ENCODE measurements around the gene BCKDHA. TPM values are rescaled to one million over a fixed set of nuclear protein-coding genes. Genes with fewer than 3 reads are reported as not detected.

The BCKDHA gene
- total RNA-seq, 1 donor from 2014 or later = 25.7 TPM

DNA sequence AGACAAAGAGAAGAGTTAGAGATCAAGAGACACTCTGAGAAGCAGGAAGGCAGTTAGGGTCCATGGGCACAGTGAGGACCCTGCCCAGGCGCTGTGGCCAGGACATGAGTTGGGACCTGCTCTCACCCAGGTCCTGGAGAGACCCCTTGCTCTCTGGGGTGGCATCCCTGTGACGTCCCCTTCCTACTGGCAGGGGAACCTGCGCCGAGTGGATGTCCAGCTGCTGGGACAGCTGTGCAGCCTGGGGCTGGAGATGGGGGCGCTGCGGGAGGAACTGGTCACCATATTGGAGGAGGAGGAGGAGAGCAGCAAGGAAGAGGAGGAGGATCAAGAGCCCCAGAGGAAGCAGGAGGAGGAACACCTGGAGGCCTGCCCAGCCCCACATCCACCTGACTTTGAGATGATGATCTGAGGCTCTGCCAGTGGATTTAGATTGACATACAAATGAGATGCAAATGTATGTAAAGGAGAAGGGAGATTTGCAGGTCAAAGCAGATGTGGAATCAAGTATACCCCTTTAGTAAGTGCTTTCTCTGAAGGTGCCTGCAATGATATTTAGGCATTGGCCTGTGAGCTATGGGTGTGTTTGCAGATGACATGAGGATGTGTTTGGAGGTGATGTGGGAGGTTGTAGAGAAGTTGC, 46.3 kb downstream of the BCKDHA start:
- H4K20me1 ChIP-seq (ENCODE audit: low read depth) = no peaks in the 10 kb centered on the region
- Mint-ChIP-seq H3K27me3 (ENCODE audit: insufficient read depth, low read depth) (peaks cover 15% of the 10 kb centered on the region), H3K4me1 (peaks cover 3% of the 10 kb centered on the region), H3K4me3 (no peak overlapping the region), H3K36me3 (no peaks in the 10 kb centered on the region), H3K27ac (no peak overlapping the region), H3K9me3 (peaks cover 4% of the 10 kb centered on the region)
- H3K9me3 ChIP-seq (ENCODE audit: low read depth) = no peaks in the 10 kb centered on the region
- H3K4me1 ChIP-seq = peaks cover 1% of the 10 kb centered on the region
- no peak overlapping the region for H3K9ac ChIP-seq
- no peaks in the 10 kb centered on the region for H3K36me3 ChIP-seq
- H3K27ac ChIP-seq = no peak overlapping the region
- H3K79me2 ChIP-seq (ENCODE audit: low read depth) = peaks cover 4% of the 10 kb centered on the region
- H3K4me3 ChIP-seq = no peak overlapping the region
- DNase-seq (ENCODE audit: low spot score) = no peak
- H3F3A ChIP-seq (ENCODE audit: low read depth) = no peaks in the 10 kb centered on the region
- TF ChIP-seq, protein P1, sequence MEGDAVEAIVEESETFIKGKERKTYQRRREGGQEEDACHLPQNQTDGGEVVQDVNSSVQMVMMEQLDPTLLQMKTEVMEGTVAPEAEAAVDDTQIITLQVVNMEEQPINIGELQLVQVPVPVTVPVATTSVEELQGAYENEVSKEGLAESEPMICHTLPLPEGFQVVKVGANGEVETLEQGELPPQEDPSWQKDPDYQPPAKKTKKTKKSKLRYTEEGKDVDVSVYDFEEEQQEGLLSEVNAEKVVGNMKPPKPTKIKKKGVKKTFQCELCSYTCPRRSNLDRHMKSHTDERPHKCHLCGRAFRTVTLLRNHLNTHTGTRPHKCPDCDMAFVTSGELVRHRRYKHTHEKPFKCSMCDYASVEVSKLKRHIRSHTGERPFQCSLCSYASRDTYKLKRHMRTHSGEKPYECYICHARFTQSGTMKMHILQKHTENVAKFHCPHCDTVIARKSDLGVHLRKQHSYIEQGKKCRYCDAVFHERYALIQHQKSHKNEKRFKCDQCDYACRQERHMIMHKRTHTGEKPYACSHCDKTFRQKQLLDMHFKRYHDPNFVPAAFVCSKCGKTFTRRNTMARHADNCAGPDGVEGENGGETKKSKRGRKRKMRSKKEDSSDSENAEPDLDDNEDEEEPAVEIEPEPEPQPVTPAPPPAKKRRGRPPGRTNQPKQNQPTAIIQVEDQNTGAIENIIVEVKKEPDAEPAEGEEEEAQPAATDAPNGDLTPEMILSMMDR (IDR thresholded peaks at IDR 0.05) = no peak
- TF ChIP-seq EZH2 (IDR thresholded peaks at IDR 0.05) = no peak
- no peak for TF ChIP-seq EZH2phosphoT487 (IDR thresholded peaks at IDR 0.05)
- H2AFZ ChIP-seq (replicated peaks) = no peak overlapping the region
- peaks cover 24% of the 10 kb centered on the region for H3K27me3 ChIP-seq
- H3K4me2 ChIP-seq = no peak overlapping the region

DNA sequence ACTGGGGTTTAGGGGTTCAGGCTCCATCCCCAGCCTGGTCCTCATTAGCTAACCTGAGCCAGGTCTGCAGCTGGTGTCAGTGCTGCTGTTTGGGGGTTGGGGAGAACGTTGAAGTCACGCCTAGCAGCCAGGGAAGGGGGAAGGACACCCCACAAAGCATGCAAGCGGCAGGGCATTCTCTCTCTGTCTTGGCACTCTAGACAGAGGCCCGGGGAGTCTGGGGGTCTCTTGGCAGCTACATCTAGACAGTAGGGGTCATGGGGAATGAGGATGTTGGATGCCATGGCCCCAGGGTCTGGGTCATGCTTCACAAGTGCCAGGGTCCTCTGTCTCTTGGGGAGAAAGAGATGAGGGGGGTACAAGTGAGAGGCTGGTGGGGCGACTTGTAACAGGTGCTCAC, 48.0 kb downstream of the BCKDHA start:
- Mint-ChIP-seq H3K4me1 (peaks cover 5% of the 10 kb centered on the region), H3K4me3 (no peak overlapping the region), H3K27me3 (ENCODE audit: insufficient read depth, low read depth) (peaks cover 21% of the 10 kb centered on the region), H3K27ac (no peak overlapping the region), H3K9me3 (peaks cover 4% of the 10 kb centered on the region), H3K36me3 (no peaks in the 10 kb centered on the region)
- Histone ChIP-seq H3K79me2 (ENCODE audit: low read depth) (no peaks in the 10 kb centered on the region), H3F3A (ENCODE audit: low read depth) (no peaks in the 10 kb centered on the region), H2AFZ (replicated peaks) (no peak overlapping the region), H3K27ac (no peak overlapping the region), H3K4me3 (no peak overlapping the region), H3K4me2 (no peak overlapping the region), H3K9ac (no peak overlapping the region), H3K36me3 (no peaks in the 10 kb centered on the region), H3K9me3 (ENCODE audit: low read depth) (no peaks in the 10 kb centered on the region), H3K27me3 (peaks cover 27% of the 10 kb centered on the region), H3K4me1 (no peaks in the 10 kb centered on the region), H4K20me1 (ENCODE audit: low read depth) (no peaks in the 10 kb centered on the region)
- DNase-seq (ENCODE audit: low spot score) = no peak
- TF ChIP-seq, protein P1 (IDR thresholded peaks at IDR 0.05) = no peak
- no peak for TF ChIP-seq EZH2 (IDR thresholded peaks at IDR 0.05)
- TF ChIP-seq EZH2phosphoT487 (IDR thresholded peaks at IDR 0.05) = no peak

DNA sequence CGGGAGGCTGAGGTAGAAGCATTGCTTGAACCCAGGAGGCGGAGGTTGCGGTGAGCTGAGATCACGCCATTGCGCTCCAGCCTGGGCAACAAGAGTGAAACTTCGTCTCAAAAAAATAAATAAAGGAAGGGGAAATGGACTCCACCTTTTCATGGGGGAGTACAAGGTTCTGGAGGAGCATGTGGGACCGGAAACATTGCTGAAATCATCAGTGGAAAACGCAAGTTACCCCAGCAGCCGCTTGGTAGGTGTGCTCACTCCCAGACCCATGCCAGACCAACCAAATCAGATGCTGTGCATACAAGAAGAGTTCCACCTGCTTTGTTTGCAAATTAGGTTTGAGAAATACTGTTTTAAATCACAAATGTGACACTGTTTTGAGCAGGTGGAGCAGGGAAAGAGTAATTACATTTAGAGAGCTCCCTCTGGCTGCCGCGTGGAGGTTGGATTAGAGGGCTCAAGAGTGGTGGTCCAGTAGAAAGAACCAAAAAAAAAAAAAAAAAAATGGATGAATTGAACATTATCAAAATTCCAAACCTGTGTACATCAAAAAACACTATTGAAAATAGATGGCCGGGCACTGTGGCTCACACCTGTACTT, 50.2 kb downstream of the BCKDHA start:
- peaks cover 20% of the 10 kb centered on the region for H3K27me3 Mint-ChIP-seq (ENCODE audit: insufficient read depth, low read depth)
- H4K20me1 ChIP-seq (ENCODE audit: low read depth) = no peaks in the 10 kb centered on the region
- no peak overlapping the region for H3K4me3 ChIP-seq
- no peaks in the 10 kb centered on the region for H3K9me3 Mint-ChIP-seq
- H3K36me3 ChIP-seq = no peaks in the 10 kb centered on the region
- no peaks in the 10 kb centered on the region for H3K36me3 Mint-ChIP-seq
- peaks cover 27% of the 10 kb centered on the region for H3K27me3 ChIP-seq
- no peaks in the 10 kb centered on the region for H3F3A ChIP-seq (ENCODE audit: low read depth)
- no peak overlapping the region for H3K27ac ChIP-seq
- no peak for TF ChIP-seq EZH2phosphoT487 (IDR thresholded peaks at IDR 0.05)
- TF ChIP-seq, protein P1 (IDR thresholded peaks at IDR 0.05) = peak; percentile 4
- no peaks in the 10 kb centered on the region for H3K9me3 ChIP-seq (ENCODE audit: low read depth)
- no peak for DNase-seq (ENCODE audit: low spot score)
- no peak overlapping the region for H3K9ac ChIP-seq
- no peak overlapping the region for H3K4me2 ChIP-seq
- no peak overlapping the region for H3K27ac Mint-ChIP-seq
- H3K79me2 ChIP-seq (ENCODE audit: low read depth) = no peaks in the 10 kb centered on the region
- H3K4me1 ChIP-seq = no peaks in the 10 kb centered on the region
- no peak overlapping the region for H2AFZ ChIP-seq (replicated peaks)
- H3K4me1 Mint-ChIP-seq = peaks cover 5% of the 10 kb centered on the region
- no peak overlapping the region for H3K4me3 Mint-ChIP-seq

Data from neural progenitor cell (in vitro differentiated cells).